Stimulated activated CD8-positive, alpha-beta memory T cell treated with anti-CD3 and anti-CD28 coated beads, Interleukin-4, amount 100 ng/mL, for 1 hour (primary cell): ENCODE measurements around the gene ADAMTS2.

Experiments
- DNase-seq, 2 donors: peaks; one replicate each; pipeline ENCODE4 v3.0.0-alpha.2; 2020; ENCODE audit warnings: low read depth in 2 of 2, low spot score in 1 of 2

ADAMTS2 gene

DNA sequence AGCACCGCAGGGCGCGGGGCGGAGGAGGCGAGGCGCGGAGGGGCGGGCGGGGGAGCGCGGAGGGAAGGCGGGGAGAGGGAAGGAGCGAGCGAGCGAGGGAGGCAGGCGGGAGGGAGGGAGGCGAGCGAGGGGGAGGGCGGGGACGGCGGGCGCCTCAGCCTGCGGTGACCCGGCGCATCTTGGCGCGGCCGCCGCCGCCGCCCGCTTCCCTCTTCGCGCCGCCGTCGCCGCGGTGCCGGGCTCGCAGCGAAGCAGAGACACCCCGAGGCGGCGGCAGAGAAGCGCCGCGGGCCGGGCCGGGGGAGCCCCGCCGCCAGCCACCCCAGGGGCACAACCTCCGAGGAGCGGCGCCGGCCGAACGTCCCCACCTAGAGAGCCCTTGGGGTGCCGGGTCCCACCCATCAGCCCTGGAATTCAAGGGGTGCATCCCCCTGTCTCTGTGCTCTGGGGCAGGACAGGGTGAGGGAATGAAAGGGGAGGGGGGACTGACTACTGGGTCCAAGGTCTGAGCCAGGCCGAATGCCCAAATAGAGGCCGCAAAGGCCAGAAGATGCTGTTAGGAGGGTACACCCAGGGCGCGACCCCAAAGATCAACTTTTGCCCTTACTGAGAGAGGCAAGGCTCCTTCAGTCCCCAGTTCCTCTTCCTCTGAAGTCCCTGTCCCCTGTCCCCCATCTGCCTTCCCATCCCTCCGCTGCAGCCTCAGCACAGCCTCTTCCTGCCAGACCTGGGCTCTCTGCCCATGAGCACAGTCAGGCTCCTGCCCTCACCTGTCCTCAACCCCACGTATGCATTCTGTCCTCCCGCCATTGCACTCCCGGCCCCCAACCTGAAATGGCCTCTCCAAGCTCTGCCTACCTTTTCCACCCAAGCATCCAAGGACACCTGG is at the start of gene ADAMTS2:
TSS of gene ADAMTS2 (minus strand) at position 29 of the 889 bp plus-strand sequence. CDS start 133 bp downstream, outside the sequence.
- DNase-seq: no peak

DNA sequence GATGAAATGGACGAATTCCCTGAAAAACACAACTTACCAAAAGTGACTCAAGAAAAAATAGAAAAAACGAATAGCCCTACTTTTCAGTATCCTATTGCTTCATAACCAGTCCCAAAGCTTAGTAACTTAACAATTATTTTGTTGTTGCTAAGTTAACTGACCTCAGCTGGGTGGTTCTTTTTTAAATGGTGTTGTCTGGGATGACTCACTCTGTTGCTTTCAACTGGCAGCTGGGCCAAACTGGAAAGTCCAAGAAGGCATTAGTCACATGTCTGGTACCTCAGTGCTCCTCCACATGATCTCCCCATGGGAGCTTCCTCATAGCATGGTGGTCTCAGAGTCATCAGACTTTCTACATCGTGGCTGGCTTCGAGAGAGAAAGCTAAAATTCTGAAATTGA is 47.8 kb upstream of the ADAMTS2 start:
- DNase-seq: no peak

DNA sequence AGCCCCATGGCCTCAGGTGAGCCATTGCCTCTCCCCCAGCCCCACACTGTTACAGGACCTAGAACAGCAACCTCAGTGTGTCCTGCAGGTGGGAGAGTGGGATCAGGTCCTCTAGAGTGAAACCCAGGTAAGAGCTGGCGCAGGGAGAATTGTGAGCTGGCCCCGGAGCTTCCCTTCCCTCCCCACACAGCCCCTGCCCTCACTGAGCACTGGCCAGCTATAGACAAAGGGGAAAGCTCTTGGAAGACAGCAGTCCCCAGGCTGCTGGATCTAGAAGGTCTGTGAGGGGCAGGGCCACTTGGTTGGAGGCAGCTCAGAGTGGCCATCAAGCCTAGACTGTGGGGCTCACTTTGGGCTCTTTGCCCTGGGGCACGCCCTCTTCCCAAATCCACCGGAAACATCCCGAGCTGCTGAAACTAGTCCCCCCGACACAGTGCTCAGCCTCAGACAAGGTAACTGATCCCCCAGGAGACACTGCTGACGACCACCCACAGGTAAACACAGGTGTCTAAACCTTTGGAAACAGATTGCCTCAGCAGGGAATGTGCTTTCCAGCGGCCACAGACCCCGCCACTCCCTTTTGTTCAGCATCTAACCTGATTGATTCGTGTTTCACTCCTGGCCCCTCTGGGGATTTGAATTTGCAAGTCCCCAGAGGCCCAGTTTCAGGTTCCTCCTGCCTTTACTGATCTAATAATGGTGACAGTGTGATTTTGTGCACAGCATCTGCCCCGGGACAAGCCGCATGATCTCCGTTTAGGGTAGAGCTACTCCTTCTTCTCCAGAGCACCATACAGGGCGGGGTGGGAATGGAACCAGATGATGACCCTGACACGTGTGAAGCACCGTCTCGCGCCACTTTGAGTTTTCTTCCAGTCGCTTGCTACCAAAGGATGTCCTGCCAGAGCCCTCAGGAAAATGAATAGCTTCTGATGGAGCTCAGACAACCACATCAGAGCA is 42.2 kb upstream of the ADAMTS2 start:
- no peak for DNase-seq

DNA sequence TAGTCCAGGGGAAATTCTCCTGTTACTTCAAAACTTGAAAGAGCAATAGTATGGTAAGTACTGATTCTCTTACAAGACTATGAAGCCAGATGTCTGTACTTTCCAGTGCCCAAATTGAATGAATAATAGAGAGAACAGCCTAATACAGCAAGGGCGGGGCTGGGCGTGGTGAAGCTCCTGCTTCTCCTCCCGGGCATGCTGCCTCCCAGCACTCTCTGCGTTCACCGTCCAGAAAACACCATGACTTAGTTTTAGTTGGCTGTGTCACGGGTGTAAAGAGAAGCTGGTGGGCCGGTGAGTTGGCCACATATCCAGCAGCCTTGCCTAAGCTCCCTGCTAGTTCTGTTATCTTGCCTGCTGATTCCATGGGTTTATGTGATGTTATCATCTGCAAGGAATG is 40.7 kb upstream of the ADAMTS2 start:
- no peak for DNase-seq

DNA sequence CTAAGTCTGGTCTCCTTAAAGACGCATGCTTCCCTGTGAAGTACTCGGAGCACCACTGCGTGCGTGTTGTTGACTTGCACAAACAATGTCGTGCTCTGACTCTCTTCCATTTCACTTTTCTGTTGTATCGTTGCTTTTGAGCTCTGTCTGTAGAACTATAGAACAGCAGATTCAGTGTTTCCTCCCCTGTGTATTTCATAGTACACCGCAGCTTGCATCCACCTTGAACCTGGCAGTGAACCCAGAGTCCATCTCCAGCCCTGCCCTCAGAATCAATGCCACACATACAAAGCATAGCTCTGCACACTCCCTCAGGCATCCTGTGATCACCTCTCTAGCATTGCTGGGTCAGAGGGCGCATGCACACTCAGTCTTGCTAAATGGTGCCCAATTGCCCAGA is 37.2 kb upstream of the ADAMTS2 start:
- DNase-seq: no peak

DNA sequence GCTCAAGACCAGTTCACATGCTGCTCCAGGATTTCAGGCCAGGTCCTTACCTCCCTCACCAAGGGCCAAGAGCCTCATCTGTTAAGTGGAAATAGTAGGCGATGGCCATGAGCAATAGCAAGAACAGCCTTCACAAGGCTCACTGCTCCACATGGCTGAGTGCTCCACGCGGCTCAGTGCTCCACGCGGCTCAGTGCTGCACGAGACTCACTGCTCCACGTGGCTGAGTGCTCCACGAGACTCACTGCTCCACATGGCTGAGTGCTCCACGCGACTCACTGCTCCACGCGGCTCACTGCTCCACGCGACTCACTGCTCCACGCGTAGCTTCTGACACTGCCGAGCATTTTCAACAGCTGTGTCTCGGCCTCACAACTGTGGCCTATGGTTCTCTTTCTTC is 36.4 kb upstream of the ADAMTS2 start:
- DNase-seq: no peak

DNA sequence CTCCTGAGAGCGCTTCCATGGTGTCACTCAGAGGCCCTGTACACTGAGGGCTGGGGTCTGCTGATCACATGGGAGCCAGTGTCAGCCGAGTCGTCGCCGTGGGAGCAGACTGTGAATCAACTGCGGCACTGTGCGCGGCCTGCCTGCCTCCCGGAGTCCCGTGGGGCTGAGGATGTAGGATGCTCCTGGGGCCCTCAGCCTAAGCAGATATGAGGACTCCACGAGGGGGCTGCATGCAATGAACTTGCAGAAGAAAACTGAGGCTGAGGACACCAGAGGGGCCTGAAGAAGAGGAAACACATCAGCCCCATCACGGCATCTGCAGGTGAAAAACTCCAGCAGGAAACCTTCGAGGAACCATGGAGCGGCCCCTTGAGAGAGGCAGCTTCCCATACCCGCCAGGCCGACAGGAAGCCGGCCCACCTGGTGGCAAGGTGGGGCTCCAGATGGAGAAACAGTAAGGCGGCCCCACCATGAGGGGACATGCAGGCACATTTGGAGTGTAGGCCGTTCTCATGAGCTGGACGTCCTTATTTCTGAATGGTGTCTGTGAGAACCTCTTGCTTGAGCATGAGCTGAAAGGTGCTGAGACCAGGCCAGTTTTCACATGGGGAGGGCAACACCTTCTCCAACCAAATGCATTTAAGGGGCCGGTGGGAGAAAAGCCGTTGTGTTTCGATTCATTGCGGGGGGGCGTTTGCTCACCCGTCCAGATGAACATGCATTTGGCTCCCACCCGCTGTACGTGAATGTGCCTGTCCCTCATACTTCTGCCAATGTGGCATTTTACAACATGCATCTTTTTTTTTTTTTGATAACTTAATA is 35.2 kb upstream of the ADAMTS2 start:
- DNase-seq: no peak

DNA sequence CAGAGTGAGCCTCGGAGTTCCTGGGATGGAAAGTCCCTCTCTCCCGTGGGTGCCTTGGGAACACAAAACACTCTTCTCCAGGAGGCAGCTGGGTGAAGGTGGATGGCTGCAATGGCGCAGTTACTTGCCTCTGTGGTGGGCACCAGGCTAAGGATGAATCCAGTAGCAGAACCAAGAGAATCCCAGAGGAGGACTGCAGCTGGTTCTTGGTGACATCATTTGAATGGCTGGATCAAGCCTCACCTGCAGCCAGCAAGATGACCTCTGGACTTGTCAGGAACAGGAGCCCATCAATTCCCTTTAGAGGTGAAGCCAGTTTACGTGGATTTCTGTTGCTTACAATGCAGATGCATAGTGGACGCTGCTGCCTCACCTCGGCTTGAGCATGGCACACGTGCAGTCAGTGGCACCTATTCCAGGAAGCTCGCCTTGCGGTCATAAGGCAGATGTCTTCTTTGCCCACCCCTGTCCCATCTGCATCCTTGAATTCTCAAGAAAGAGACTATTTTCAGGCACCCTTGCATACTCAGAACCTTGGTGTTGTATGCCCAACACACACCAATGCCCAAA is 34.1 kb upstream of the ADAMTS2 start:
- DNase-seq: no peak

DNA sequence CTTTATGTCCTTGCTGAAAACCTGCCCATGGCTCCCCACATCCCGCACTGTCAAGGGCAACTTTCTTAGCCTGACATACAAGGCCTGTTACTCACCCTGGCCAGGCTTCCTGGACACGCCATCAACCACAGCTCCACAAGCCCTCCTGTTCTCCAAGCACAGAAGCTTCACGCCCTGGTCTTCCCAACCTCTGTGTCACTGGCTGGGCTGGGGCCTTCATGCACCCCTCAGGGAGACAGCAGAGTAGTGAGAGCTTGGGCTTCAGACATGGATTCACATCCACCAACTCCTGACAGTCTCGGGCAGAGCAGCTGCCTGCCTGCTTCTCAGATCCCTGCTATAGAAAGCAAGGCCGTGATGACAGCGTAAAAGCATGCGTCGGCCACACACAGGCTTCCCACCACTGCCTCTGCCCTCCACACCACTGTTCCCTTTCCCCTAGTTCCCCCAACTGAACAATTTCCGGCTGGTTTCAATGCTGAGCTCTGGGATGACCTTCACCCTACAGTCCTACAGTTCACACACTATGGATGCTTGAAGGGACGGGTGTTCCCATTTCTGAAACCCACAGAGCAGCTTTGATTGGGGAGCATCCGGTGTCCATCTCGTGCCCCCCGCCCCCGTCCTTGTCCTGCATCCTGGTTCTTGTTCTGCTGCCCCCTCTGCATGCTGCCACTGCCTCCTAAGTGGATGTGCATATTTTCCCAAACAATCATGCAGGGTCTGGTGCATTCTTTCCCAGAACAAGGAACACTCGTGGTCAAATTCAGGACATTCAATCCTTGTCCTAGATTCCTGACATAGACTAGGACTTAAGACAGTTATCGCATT is 33.4 kb upstream of the ADAMTS2 start:
- no peak for DNase-seq

DNA sequence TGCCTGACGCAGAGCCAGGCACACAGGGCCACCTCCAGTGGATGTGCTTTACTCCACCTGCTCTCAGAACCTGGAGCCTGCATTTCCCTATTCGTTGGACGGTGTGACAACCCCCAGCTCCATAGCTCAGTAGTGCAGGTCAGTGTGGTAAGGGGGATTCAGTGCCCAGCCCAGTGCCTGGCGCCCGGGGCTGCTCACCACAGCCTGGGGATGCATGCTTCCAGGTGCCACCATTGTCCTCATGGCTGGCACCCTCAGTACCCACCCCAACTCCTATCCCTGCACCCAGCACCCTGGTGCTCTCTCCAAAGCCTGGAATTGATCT is 32.8 kb upstream of the ADAMTS2 start:
- DNase-seq: no peak

DNA sequence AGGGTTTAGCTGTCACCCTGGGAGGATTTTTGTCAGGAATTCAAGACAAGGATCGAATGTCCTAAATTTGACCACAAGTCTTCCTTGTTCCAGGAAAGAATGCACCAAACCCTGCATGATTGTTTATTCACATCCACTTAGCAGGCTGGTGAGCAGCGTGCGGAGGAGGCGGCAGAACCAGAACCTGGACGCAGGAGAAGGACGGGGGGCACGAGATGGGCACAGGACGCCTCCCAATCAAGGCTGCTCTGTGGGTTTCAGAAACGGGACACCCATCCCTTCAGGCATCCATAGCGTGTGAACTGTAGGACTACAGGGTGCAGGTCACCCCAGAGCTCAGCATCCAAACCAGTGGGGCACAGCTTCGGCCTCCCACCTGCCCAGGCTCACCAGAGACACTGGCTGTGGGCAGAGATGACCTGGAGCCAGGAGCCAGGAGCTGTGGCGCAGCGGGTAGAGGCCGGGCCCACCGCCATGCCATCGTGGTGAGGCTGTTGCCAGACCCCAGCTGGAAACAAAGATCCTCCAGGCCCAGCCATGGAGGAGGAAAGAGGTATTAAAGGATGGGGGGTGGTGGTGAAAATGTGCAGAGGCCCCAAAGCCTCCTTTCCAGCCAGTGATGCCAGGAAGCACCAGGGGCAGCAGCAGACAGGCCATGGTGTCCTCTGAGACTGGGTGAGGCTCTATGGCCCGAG is 32.3 kb upstream of the ADAMTS2 start:
- no peak for DNase-seq

DNA sequence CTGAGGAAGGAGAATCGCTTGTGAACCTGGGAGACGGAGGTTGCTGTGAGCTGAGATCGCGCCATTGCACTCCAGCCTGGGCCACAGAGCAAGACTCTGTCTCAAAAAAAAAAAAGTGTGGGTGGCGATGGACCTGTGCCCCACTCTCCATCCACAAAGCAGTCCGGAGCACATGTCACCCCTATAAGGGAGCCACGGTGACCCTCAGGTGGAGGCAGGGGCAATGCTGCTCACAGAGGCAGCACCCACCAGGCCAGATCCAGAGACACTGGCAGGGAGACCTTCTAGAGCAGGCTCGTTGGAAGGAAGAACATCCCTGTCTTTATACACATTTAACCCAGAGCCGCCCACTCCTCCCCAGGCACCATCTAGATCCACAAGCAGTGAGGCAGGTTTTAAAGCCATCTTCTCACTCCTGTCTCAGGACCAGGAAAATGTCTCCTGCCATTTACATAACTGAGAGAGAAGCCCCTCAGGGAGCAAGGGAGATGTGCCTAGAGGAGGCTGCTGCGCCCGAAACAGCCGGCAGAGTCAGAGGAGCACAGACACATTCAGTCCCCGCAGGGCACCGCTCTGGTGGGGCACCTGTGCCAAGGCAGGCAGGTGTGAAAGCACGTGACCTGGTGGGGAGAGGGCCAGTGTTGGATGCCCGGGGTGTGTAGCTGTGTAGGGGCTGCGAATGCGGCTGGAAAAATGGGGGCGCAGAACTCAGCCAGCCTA is 31.6 kb upstream of the ADAMTS2 start:
- DNase-seq: no peak

DNA sequence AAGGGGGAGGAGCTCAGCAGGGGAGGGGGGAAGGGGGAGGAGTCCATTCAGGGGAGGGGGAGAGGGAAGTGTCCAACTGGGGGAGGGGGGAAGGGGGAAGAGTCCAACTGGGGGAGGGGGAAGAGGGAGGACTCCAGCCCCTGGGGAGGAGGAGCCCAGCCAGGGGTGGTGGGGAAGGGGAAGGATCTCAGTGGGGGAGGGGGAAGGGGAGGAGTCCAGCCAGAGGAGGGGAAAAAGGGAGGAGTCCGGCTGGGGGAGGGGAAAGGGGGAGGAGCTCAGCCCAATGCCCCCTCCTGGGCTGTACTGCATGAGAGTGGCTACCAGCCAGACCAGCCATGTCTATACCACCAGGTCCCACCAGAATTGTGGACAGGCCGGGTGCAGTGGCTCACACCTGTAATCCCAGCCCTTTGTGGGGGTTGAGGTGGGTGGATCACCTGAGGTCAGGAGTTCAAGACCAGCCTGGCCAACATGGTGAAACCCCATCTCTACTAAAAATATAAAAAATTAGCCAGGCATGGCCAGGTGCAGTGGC is 30.6 kb upstream of the ADAMTS2 start:
- no peak for DNase-seq

DNA sequence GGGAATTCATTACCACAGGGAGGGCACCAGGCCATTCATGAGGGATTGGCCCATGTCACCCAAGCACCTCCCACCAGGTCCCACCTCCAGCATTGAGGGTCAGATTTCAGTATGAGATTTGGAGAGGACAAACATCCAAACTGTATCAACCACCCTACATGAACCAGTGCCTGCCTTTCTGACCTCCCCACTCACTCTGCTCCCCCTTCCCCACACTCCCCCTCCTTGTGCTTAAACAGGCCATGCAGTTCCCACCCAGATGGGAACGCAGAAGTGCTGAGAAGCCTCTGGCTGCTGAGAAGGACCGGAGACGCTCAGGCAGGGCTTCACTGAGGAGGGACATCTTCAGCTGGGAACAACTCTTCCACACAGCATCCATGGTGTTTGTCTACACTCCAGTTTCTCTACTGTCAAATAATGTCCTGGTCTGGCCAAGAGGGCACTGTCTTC is 30.0 kb upstream of the ADAMTS2 start:
- DNase-seq: no peak

DNA sequence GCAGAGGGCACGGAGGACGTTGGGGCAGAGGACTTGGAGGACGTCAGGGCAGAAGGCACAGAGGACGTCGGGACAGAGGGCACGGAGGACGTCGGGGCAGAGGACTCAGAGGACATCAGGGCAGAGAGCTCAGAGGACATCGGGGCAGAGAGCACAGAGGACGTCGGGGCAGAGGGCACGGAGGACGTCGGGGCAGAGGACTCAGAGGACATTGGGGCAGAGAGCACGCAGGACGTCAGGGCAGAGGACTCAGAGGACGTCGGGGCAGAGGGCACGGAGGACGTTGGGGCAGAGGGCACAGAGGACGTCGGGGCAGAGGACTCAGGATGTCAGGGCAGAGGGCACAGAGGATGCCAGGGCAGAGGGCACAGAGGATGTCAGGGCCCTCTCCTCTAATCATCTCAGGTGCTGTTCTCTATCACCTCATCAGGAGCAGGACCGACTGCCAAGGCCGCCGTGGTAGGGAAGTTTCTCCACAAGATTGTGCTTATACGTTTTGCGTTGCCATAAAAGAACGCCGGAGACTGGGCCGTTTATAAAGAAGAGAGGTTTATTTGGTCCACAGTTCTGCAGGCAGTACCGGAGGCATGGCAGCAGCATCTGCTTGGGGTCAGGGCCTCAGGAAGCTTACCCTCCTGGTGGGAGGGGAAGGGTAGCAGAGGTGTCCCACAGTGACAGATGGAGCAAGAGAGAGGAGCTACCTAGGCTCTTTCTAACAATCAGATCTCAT is 29.4 kb upstream of the ADAMTS2 start:
- no peak for DNase-seq

DNA sequence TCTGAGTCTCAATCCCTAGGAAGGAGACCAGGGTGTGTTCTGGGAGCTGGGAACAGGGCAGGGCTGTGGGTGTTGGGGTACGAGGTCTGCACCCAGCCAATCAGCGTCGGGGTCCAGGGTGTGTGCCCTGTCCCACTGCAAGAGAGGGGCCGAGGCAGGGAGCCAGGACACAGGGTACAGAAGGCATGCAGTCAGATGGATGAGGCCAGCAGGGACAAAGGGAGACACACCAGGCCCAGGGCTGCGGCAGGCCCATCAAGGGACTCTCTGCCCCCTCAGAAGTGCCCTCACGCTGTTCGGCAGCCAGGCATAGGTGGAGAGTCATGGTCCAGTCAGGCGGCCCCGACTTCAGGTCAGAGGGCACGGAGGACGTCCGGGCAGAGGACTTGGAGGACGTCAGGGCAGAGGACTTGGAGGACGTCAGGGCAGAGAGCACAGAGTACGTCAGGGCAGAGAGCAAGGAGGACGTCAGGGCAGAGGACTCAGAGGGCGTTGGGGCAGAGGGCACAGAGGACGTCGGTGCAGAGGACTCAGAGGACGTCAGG is 28.8 kb upstream of the ADAMTS2 start:
- DNase-seq: no peak

DNA sequence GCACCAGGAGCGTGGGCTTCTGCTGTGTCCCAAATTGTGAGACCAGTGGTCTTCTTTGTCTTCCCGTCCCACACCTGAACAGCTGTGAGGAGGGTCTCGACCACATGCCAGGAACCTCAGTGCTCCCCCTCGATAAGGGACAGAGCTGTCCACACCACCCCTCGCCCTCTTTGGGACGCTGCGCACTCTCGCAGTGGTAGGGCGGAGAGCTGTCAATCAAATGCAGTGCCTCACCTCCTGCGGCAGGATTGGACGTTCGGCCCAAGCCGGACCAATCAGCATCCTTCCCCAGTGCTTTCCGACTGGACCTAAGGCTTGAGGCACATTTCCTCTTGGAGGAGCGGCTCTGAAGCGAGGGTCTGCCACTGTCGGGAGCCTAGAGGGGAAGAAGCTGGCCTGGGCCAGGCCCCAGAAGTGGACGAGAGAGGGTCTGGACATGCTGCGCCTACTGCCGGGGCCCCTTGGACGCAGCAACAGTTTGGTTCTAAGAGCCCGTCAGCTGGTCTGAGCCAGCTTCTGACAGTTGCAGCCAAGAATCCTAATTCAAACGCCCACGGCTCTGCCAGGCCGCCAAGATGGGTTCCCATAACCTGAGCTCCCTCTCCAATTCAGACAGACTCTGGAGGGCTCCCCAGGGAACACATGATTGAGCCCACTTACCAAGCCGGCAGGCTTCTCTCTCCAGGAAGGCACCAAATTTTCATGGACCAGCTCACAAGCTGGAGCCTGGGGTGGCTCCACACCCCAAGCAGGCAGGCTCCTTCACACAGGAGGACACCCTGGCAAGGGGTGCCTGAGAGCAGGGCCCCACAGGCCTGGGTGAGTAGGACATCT is 28.1 kb upstream of the ADAMTS2 start:
- no peak for DNase-seq
